Gastroesophageal sphincter (tissue), 3 donors: ENCODE data around the gene GRB7.

Source experiments
- CTCF ChIP-seq, 4 experiments: fragments of 200-600 bp in 2 of 4; fragments of 450-650 bp in 2 of 4; sonication (generic) in 1 of 4; IDR thresholded peaks; one replicate each; pipeline ENCODE4 v1.5.1; 2017 to 2019; ENCODE audit warnings: antibody characterized with exemption in 4 of 4, mild to moderate bottlenecking in 2 of 4, moderate library complexity in 2 of 4
- POLR2A ChIP-seq, 2 donors: fragments of 450-650 bp; IDR thresholded peaks; one replicate each; pipeline ENCODE4 v1.6.1; 2017; ENCODE audit warnings: antibody characterized with exemption in 2 of 2, mild to moderate bottlenecking in 2 of 2, moderate library complexity in 1 of 2

DNA sequence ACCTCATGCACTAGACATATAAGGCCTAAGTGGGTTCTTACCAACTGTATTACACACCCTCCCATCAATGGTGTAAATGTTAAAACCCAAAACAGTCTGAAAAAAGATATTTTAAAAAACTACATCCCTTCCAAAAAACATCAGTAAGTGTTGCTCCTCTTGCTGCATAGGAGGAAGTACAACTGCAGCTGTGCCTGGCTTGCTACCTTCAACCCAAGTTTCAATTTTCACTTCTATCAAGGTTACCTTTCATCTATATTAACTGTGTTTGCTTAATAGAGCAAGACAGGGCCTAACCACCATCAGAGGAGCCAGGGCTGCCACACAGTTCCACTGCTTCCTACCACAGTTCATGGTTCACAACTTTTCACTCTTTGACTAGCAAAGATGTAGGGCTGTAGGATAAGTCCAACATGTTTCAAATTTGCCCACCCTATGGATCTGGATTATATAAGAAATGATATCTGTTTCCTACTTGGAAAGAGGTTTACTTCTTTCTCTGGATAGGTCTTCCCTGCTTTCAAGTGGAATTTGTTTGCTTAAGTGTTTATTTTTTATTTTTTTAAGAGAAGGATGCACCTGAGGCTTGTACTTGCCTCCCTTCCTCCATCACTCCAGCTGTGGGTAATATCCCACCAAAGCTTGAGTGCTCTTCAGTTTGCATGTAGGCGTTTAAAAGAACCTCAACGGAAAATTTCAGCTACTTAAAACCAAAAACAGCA, 56.7 kb downstream of the GRB7 start:
- TF ChIP-seq CTCF (IDR thresholded peaks at IDR 0.05) (no peak), POLR2A (IDR thresholded peaks at IDR 0.05) (no peak)
